Activated T-cell treated with anti-CD3 and anti-CD28 coated beads, Interleukin-2, amount 50 U/mL, for 24 hours (primary cell): ENCODE measurements around the gene TTC17.
A peak's percentile ranks its signal among the peaks of the same experiment; 100 is the strongest.
"Not testable (repeated sequence)": the region's sequence is repeated elsewhere in the genome, so short reads cannot be mapped to it uniquely, and the experiment has no call there.

ENCODE experiments used
- DNase-seq: peaks from one replicate; pipeline ENCODE4 v3.0.0-alpha.2; 2020
- H3K27ac Mint-ChIP-seq: 2 replicates; pipeline ENCODE4 v1.8.0; 2020; ENCODE audit warnings: mild to moderate bottlenecking, mixed read lengths
- H3K27me3 Mint-ChIP-seq: 2 replicates; pipeline ENCODE4 v1.8.0; 2020; ENCODE audit warnings: mixed read lengths
- H3K36me3 Mint-ChIP-seq: 2 replicates; pipeline ENCODE4 v1.8.0; 2020; ENCODE audit warnings: low read depth, mixed read lengths
- H3K4me1 Mint-ChIP-seq: 2 replicates; pipeline ENCODE4 v1.8.0; 2020; ENCODE audit warnings: low read depth, mixed read lengths
- H3K4me3 Mint-ChIP-seq: 2 replicates; pipeline ENCODE4 v1.8.0; 2020; ENCODE audit warnings: mild to moderate bottlenecking, moderate library complexity, mixed read lengths
- H3K9me3 Mint-ChIP-seq: 2 replicates; pipeline ENCODE4 v1.8.0; 2020; ENCODE audit warnings: mixed read lengths

TTC17 gene, protein sequence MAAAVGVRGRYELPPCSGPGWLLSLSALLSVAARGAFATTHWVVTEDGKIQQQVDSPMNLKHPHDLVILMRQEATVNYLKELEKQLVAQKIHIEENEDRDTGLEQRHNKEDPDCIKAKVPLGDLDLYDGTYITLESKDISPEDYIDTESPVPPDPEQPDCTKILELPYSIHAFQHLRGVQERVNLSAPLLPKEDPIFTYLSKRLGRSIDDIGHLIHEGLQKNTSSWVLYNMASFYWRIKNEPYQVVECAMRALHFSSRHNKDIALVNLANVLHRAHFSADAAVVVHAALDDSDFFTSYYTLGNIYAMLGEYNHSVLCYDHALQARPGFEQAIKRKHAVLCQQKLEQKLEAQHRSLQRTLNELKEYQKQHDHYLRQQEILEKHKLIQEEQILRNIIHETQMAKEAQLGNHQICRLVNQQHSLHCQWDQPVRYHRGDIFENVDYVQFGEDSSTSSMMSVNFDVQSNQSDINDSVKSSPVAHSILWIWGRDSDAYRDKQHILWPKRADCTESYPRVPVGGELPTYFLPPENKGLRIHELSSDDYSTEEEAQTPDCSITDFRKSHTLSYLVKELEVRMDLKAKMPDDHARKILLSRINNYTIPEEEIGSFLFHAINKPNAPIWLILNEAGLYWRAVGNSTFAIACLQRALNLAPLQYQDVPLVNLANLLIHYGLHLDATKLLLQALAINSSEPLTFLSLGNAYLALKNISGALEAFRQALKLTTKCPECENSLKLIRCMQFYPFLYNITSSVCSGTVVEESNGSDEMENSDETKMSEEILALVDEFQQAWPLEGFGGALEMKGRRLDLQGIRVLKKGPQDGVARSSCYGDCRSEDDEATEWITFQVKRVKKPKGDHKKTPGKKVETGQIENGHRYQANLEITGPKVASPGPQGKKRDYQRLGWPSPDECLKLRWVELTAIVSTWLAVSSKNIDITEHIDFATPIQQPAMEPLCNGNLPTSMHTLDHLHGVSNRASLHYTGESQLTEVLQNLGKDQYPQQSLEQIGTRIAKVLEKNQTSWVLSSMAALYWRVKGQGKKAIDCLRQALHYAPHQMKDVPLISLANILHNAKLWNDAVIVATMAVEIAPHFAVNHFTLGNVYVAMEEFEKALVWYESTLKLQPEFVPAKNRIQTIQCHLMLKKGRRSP

DNA sequence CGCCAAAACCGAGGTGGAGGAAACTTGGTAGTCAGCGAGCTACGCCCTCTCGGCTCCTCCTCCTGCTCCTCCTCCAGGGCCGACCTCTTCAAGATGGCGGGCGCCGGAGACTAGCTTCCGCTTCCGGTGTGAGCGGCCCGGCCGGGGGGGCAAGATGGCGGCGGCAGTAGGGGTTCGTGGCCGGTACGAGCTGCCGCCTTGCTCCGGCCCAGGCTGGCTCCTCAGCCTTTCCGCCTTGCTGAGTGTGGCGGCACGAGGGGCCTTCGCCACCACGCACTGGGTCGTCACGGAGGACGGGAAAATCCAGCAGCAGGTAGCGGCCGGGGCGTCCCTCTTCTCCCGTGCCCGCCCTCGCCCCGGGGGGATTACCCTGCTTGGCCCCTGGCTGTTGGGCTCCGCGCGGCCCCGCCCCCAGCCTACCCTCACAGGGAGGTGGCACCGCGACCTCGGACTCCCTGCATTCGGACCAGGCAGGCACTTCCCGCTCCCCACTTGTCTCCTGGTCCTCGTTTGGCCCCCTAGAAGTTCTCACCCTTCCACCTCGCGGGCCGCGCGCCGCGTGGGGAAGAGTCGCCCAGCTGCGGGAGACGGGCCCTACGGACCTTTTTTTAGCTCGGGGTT is at the start of gene TTC17:
Gene TTC17 (plus strand): TSS at position 120 of the 621 bp plus-strand sequence. CDS start 35 bp downstream, at position 155.
- Mint-ChIP-seq H3K4me1 (peaks cover 51% of the 10 kb centered on the region), H3K27me3 (no peaks in the 10 kb centered on the region), H3K9me3 (no peaks in the 10 kb centered on the region), H3K27ac (peak within 1 kb of the TSS; percentile 97), H3K4me3 (peak within 1 kb of the TSS; percentile 95), H3K36me3 (peaks cover 44% of the 10 kb centered on the region)
- DNase-seq: peak; percentile 96

DNA sequence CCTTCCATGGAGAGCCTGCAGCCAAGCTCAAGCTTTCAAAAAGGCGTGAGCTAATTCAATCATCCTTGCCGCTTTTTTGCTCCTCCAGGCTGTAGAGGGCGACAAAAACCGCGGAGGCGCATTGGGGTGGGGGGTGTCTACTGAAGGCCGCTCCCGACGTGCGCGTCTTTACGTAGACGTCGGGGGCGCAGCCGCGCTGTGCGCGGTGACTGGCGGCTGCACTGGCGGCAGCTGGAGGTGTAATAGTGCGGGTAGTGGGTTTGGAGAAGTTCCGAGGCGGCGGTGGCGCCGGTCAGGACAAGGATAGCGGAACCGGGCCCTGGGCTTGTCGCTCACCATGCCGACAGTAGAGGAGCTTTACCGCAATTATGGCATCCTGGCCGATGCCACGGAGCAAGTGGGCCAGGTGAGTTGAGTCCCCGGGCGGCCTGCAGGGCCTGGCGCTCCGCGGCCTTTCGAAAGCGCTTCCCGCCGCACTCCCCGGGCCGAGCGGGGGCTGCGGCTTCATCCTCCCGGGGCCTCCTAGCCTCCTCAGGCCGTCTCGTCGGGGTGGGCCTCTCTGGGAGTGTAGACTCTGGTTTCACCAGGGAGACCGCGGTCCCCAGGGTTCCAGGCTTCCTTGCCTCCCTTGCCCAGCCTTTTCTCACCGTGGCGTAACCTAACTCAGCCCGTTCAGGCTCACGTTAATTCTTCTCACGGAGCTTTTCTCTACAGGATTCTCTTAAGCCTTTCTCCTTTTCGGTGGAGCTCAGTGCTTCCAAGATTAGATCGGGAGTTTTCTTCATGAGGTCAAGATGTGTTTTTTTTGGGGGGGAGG is 46.7 kb upstream of the TTC17 start, which contains the start of gene API5:
Gene API5 (plus strand): TSS at position 206 of the 817 bp plus-strand sequence. CDS start 132 bp downstream, at position 338.
- peak; percentile 93 for DNase-seq
- no peaks in the 10 kb centered on the region for H3K27me3 Mint-ChIP-seq
- H3K27ac Mint-ChIP-seq: peak within 1 kb of the TSS; percentile 95
- H3K4me1 Mint-ChIP-seq: peaks cover 40% of the 10 kb centered on the region
- peaks cover 43% of the 10 kb centered on the region for H3K36me3 Mint-ChIP-seq
- H3K4me3 Mint-ChIP-seq: peak within 1 kb of the TSS; percentile 98
- H3K9me3 Mint-ChIP-seq: no peaks in the 10 kb centered on the region

DNA sequence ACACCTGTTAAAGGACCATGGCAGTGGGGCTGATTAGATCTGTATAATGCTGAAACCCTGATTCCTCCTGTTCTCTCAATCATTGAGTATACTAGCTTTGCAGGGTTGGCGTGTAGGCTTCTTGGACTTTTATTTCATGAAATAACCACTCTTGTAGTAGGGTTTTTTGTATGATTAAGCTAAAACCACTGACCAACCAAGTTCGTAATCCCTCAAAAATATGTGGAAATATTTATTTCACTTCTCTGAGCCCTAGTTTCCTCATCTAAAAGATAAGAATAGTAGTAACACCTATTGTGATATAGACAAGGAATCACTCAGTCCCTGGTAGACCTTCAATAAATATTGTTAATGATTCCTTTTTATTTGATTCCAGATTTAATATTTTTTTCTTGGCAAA is 42.8 kb upstream of the TTC17 start:
- Mint-ChIP-seq H3K27me3 (no peaks in the 10 kb centered on the region), H3K4me3 (no peak overlapping the region), H3K27ac (peak overlapping the region; percentile 63), H3K4me1 (peaks cover 49% of the 10 kb centered on the region), H3K9me3 (no peaks in the 10 kb centered on the region), H3K36me3 (peaks cover 81% of the 10 kb centered on the region)
- DNase-seq: no peak

DNA sequence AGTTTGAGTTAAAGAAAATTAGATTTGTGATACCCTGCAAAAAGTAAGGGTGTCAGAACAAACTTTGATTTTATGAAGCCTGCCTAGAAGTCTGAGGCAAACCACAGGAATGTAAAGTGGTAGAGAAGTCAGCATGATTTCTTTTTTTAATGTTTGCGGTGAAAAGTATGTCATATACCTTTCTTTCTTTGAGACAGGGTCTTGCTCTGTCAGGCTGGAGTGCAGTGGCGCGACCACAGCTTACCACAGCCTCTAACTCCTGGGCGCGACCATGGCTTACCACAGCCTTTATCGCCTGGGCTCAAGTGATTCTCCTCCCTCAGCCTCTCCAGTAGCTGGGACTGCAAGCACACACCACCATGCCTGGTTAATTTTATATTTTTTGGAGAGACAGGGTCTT is 42.3 kb upstream of the TTC17 start:
- H3K9me3 Mint-ChIP-seq: no peaks in the 10 kb centered on the region
- H3K27ac Mint-ChIP-seq: peak overlapping the region; percentile 63
- peaks cover 85% of the 10 kb centered on the region for H3K36me3 Mint-ChIP-seq
- no peak overlapping the region for H3K4me3 Mint-ChIP-seq
- no peaks in the 10 kb centered on the region for H3K27me3 Mint-ChIP-seq
- DNase-seq: no peak
- peaks cover 48% of the 10 kb centered on the region for H3K4me1 Mint-ChIP-seq

DNA sequence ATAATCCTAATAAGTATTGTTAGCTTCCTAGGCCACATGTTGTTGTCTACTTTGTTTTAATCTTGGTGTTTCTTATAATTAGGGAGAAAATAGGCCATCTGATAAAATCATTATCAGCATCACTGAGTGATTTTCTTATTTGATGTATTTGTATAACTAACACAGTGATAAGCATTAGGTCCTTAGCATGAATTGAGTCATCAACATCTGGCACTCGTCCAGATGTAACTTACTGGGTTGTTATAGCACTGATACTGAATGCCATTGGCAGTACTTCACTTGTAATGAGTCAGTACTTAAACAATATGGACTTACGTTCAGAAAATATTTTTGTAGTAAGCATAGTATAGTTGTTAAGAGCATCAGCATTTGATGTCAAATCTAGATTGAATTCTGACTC is 30.7 kb upstream of the TTC17 start:
- Mint-ChIP-seq H3K4me1 (no peaks in the 10 kb centered on the region), H3K27me3 (no peaks in the 10 kb centered on the region), H3K27ac (no peak overlapping the region), H3K36me3 (peaks cover 98% of the 10 kb centered on the region), H3K4me3 (no peak overlapping the region), H3K9me3 (no peaks in the 10 kb centered on the region)
- no peak for DNase-seq

DNA sequence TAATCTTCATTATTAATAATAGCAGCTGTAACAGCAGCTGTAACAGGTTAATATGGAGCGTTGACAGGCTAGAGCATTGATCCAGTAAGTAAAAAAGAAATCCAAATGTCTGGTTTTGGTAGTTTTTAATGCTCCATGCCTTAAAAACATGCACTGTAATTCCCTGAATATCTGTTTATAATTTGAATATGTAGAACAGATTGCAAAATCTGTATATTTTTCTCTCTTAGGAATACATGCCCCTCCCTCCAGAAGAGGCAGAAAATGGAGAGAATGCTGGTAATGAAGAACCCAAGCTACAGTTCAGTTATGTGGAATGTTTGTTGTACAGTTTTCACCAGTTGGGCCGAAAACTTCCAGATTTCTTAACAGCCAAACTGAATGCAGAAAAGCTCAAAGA is 30.2 kb upstream of the TTC17 start:
- Mint-ChIP-seq H3K4me1 (no peaks in the 10 kb centered on the region), H3K27ac (no peak overlapping the region), H3K9me3 (no peaks in the 10 kb centered on the region), H3K27me3 (no peaks in the 10 kb centered on the region), H3K4me3 (no peak overlapping the region), H3K36me3 (peaks cover 98% of the 10 kb centered on the region)
- DNase-seq: no peak

DNA sequence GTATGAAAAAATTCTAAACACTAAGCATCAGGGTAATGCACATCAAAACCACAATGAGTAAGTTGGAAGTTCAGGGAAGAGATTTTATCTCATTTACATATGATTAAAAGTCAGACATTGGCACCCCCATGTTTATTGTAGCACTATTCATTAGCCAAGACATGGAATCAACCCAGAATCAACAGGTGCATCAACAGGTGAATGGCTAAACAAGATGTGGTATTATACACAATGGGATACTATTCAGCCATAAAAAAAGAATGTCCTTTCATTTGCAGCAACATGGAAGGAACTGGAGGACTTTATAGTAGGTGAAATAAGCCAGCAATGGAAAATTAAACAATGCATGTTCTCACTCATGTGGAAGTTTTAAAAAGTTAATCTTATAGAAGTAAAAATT is 17.6 kb upstream of the TTC17 start:
- Mint-ChIP-seq H3K4me3 (no peak overlapping the region), H3K4me1 (no peaks in the 10 kb centered on the region), H3K36me3 (peaks cover 76% of the 10 kb centered on the region), H3K9me3 (no peaks in the 10 kb centered on the region), H3K27ac (no peak overlapping the region), H3K27me3 (no peaks in the 10 kb centered on the region)
- DNase-seq: no peak

DNA sequence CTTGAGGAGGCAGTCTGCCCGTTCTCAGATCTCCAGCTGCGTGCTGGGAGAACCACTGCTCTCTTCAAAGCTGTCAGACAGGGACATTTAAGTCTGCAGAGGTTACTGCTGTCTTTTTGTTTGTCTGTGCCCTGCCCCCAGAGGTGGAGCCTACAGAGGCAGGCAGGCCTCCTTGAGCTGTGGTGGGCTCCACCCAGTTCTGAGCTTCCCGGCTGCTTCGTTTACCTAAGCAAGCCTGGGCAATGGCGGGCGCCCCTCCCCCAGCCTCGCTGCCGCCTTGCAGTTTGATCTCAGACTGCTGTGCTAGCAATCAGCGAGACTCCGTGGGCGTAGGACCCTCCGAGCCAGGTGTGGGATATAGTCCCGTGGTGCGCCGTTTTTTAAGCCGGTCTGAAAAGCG is 7.3 kb upstream of the TTC17 start:
- not testable (repeated sequence) for H3K27me3 Mint-ChIP-seq, H3K4me1 Mint-ChIP-seq, H3K4me3 Mint-ChIP-seq, H3K36me3 Mint-ChIP-seq, DNase-seq, H3K27ac Mint-ChIP-seq, H3K9me3 Mint-ChIP-seq

DNA sequence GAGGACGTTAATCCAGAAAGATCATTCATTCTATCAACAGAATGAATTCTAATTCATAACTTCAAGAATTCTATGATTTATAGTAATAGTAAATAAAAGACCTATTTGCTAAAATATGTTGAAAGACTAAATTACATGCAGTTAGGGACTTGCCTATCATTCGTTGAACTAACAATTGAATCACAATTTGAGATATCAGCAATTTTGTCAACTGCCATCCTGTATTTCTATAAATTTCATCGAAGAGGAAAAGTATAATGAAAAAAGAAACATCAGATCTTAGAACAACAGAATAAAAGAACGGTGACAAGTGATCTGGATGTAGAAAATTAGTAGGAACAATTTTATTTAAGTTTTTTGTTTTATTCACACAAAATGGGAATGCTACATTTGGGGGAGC is 4.4 kb upstream of the TTC17 start:
- Mint-ChIP-seq H3K36me3 (peaks cover 14% of the 10 kb centered on the region), H3K4me3 (no peak overlapping the region), H3K27ac (no peak overlapping the region), H3K4me1 (peaks cover 12% of the 10 kb centered on the region), H3K9me3 (no peaks in the 10 kb centered on the region), H3K27me3 (no peaks in the 10 kb centered on the region)
- no peak for DNase-seq

DNA sequence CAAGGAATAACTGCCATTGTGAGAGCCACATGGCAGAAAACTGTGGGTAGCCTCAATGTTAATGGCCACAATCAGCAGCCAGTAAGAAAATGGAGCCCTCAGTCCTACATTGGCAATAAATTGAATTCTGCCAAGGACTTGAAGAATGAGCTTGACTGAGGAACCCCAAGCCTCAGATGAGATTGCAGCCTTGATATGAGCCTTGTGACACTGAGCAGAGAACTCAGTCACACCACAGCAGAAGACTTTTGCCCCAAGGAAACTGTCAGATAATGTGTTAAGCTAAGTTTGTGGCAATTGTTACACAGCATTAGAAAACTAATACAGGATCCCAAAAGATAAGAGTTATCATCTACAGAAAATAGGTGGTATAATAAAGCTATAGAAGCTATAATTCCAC is 2.4 kb upstream of the TTC17 start:
- Mint-ChIP-seq H3K36me3 (peaks cover 27% of the 10 kb centered on the region), H3K4me1 (peaks cover 29% of the 10 kb centered on the region), H3K27ac (no peak overlapping the region), H3K27me3 (no peaks in the 10 kb centered on the region), H3K4me3 (no peak overlapping the region), H3K9me3 (no peaks in the 10 kb centered on the region)
- no peak for DNase-seq

DNA sequence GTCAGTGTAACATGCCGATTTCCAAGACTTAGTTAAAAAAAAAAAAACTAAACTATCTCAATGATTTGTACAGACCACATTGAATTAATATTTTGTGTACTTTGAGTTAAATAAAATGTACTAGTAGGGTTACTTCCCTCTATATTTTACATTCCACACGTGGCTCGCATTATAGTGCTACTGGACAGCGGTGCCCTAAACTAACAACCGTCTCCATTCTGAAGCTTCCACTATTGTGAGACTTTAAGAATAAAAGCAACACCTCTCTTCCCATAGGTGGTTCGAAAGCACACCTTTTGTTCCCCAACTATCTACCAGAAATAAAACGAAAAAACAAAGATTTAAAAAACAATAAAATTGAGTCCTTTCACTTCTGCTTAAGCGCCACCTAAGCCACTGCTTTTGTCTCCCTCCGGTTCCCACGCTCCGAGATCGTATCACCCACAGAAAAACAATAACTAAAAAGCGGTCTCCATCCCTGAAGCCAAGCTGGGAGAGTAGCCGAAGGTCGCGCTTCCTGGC is 380 bp upstream of the TTC17 start:
- Mint-ChIP-seq H3K36me3 (peaks cover 39% of the 10 kb centered on the region), H3K27me3 (no peaks in the 10 kb centered on the region), H3K27ac (peak overlapping the region; percentile 97), H3K9me3 (no peaks in the 10 kb centered on the region), H3K4me1 (peaks cover 46% of the 10 kb centered on the region), H3K4me3 (peak overlapping the region; percentile 95)
- DNase-seq: no peak

DNA sequence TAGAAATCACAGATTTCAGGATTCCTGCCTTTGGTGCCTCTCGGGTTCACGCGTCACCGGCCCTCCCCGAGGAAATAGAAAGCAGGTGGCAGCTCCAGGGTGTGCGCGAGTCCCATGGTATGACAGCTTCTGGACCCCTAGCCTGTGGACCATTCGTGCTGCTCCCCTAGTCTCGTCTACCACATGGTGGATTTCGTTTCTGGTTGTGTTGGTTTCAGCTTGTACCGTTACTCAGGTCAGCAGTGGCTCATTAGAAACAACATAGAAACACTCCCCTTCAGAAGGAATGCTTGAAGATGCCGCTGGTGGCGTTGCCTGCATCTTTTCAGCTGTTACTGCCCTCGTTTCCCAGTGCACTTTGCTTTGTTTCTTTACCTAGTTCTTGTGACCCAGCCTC is 700 bp downstream of the TTC17 start:
- Mint-ChIP-seq H3K27me3 (no peaks in the 10 kb centered on the region), H3K27ac (peak overlapping the region; percentile 97), H3K4me3 (peak overlapping the region; percentile 95), H3K36me3 (peaks cover 48% of the 10 kb centered on the region), H3K4me1 (peaks cover 54% of the 10 kb centered on the region), H3K9me3 (no peaks in the 10 kb centered on the region)
- DNase-seq: no peak

DNA sequence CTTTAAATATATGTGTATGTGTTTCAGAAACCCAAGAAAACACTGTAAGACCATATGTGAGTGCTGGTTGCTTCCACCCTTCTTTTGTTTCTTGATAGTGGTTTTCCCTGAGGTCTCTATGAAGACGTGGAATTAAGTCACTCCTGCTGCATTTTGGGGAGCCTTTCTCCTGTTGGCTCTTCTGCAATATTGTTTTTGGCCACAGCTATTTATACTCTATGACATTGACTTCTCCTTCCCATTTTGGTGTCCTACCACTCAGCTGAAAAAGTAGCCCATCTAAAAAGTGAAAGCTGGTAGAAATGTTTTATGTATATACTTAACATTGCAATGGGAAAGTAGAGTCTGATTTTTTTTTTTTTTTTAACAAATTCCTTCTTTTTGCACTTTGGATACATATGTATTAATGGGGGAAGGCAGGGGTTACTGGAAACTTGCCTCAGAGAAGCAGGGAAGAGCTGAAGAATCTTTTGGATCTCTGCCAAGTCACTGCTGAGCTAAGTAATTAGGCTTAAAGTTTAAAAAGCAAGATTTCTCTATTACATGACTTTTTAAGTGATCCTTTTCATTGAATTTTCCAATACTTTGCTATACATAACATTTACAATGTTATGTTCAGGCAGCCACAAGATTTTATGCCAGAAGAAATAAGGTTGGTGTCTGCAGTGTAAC is 1.8 kb downstream of the TTC17 start:
- no peaks in the 10 kb centered on the region for H3K9me3 Mint-ChIP-seq
- no peaks in the 10 kb centered on the region for H3K27me3 Mint-ChIP-seq
- peaks cover 55% of the 10 kb centered on the region for H3K36me3 Mint-ChIP-seq
- DNase-seq: no peak
- peak overlapping the region; percentile 97 for H3K27ac Mint-ChIP-seq
- peak overlapping the region; percentile 95 for H3K4me3 Mint-ChIP-seq
- H3K4me1 Mint-ChIP-seq: peaks cover 57% of the 10 kb centered on the region
